ENCODE measurements around the gene SELENOF.

Gene SELENOF

DNA sequence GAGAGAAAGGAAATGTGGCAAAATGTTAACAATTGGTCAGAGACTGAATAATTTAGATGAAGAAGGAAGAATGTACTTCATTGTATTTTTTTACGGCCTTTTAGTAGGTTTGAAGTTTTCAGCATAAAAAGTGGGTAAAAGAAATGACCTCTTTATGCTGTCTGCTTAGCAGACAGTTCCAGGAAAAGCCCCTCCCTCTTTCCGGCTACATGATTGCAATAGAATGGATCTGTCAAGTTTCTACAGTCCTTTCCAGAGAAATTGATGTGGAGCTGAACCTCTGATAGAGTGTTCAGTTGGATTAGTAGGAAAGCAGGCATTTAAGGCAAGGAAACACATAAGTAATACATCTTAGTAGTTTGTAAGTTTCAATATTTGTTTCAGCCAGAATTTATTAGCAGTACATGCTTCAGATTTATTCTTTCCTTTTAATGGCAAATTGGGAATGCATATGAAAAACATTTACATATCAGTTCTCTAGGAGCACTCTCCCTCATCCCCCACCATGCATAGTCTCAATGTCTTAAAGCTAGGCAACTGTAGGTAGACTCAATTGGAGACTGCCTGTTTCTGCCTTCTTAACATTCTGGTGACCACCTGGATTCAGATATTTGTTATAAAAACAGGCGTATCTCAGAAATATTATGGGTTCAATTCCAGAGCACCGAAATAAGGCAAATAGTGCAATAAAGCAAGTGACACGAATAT, 36.9 kb upstream of the SELENOF start:
- TF ChIP-seq, protein P1, sequence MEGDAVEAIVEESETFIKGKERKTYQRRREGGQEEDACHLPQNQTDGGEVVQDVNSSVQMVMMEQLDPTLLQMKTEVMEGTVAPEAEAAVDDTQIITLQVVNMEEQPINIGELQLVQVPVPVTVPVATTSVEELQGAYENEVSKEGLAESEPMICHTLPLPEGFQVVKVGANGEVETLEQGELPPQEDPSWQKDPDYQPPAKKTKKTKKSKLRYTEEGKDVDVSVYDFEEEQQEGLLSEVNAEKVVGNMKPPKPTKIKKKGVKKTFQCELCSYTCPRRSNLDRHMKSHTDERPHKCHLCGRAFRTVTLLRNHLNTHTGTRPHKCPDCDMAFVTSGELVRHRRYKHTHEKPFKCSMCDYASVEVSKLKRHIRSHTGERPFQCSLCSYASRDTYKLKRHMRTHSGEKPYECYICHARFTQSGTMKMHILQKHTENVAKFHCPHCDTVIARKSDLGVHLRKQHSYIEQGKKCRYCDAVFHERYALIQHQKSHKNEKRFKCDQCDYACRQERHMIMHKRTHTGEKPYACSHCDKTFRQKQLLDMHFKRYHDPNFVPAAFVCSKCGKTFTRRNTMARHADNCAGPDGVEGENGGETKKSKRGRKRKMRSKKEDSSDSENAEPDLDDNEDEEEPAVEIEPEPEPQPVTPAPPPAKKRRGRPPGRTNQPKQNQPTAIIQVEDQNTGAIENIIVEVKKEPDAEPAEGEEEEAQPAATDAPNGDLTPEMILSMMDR (IDR thresholded peaks at IDR 0.05; ENCODE audit: low read depth, low read length) = no peak
- DNase-seq (ENCODE audit: extremely low read depth, low read depth) = no peak

DNA sequence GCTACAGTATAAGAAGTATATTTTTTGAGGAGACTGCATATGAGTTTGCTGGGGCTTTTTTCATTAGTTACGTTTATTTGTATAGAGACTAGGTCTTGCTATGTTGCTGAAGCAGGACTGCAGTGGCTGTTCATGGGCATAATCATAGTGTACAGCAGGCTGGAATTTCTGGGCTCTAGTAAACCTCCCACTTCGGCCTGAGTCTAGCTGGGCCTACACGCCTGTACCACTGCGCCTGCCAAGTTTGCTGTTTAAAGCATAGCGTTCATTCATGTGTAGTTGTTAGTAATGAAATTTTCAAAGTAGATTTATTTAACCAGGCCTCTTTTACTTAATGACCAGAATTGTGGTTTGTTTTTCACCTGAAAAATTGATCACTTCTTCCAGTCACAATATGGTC, 34.3 kb upstream of the SELENOF start:
- TF ChIP-seq, protein P1 (IDR thresholded peaks at IDR 0.05; ENCODE audit: low read depth, low read length) = no peak
- no peak for DNase-seq (ENCODE audit: extremely low read depth, low read depth)

DNA sequence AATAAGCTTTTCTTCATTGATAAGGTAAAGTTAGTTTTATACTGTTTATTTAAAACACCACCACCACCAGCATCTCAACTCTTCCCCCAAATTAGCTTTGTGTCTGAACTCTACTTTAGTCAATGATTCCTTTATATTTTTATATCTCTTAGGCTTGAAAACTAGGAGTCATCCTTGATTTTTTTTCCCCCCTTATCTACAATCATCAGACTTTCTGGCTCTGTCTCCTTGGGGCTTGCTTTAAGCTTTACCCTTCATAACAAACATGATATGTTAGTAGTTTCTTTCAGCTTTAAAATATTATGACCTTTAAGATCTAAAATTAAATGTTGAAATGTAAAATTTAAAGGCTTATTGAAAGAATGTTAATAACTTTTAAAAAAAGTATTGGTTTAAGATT, 28.8 kb upstream of the SELENOF start:
- TF ChIP-seq, protein P1 (IDR thresholded peaks at IDR 0.05; ENCODE audit: low read depth, low read length) = no peak
- DNase-seq (ENCODE audit: extremely low read depth, low read depth) = no peak

DNA sequence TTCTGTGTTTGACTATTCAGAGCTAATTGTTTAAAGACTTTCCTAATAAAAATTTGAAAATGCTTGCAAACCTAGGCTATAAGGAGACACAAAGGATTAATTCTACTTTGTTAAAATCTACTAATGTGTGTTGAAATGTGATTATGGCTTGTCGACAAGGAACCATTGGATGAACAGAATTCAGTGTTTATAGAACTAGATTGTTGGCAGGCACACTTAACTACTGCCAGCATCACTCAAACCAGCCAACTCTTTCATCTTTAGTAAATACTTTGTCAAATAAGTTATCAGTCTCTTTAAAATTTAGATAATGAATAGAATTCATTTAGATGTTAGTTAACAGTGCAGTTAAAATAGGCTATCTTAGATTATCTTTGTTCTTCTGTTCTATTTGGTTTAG, 28.1 kb upstream of the SELENOF start:
- TF ChIP-seq, protein P1 (IDR thresholded peaks at IDR 0.05; ENCODE audit: low read depth, low read length) = no peak
- DNase-seq (ENCODE audit: extremely low read depth, low read depth) = no peak

DNA sequence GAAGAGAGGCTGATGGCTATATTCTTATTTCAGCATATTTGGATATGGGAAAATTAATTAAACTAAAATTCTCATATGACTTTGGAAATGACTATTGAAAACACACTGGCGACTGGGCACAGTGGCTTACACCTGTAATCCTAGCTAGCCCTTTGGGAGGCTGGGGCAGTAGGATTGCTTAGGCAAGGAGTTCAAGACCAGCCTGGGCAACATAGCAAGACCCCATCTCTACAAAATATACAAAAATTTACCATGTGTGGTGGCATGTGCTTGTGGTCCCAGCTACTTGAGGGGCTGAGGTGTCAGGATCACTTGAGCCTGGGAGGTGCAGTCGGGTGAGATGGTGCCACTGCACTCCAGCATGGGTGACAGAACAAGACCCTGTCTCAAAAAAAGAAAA, 26.7 kb upstream of the SELENOF start:
- no peak for DNase-seq (ENCODE audit: extremely low read depth, low read depth)
- TF ChIP-seq, protein P1 (IDR thresholded peaks at IDR 0.05; ENCODE audit: low read depth, low read length) = no peak

DNA sequence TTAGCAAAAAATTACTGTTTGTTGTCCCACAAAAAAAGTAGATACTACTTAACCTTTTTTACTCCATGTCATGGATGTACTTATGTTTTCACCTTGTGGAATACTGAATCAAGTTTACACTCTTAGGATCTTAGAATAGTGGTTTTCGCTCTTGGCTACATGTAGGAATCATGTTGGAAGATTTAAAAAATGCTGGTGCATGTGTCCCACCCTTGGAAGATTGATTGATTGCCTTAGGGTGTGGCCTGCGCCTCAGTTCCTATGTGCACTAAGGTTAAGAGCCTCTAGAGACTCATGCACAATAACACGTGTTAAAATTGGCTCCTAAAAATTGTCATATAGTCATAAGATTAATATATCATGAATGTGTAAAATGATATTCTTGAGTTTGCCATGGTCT, 25.5 kb upstream of the SELENOF start:
- TF ChIP-seq, protein P1 (IDR thresholded peaks at IDR 0.05; ENCODE audit: low read depth, low read length) = no peak
- no peak for DNase-seq (ENCODE audit: extremely low read depth, low read depth)

DNA sequence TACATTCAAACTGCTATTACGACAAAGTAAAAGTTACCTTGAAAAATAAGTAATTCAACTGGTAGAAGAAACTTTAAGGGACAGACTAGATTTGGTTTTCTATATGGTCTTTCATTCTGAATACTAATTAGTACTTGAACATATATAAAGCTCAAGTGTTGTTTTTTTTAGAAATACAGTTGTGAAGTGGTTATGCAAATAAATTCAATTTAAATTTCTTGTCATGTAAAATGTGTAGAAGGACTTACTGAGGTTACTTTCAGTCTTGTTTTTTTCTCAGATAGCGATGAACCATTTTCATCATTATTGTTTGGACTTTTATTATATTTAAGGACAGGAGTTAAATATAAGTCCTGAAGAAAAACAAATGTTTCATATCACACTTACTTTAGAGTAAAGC, 24.9 kb upstream of the SELENOF start:
- TF ChIP-seq, protein P1 (IDR thresholded peaks at IDR 0.05; ENCODE audit: low read depth, low read length) = no peak
- no peak for DNase-seq (ENCODE audit: extremely low read depth, low read depth)
